ENCODE data around the gene PGR. TPM values are rescaled to one million over a fixed set of nuclear protein-coding genes. Genes with fewer than 3 reads are reported as not detected.

PGR gene
- total RNA-seq: 0.04 TPM in 1 of 2 replicates, not detected in the other
- 0.18 TPM in 1 of 2 replicates, not detected in the other for polyA plus RNA-seq

DNA sequence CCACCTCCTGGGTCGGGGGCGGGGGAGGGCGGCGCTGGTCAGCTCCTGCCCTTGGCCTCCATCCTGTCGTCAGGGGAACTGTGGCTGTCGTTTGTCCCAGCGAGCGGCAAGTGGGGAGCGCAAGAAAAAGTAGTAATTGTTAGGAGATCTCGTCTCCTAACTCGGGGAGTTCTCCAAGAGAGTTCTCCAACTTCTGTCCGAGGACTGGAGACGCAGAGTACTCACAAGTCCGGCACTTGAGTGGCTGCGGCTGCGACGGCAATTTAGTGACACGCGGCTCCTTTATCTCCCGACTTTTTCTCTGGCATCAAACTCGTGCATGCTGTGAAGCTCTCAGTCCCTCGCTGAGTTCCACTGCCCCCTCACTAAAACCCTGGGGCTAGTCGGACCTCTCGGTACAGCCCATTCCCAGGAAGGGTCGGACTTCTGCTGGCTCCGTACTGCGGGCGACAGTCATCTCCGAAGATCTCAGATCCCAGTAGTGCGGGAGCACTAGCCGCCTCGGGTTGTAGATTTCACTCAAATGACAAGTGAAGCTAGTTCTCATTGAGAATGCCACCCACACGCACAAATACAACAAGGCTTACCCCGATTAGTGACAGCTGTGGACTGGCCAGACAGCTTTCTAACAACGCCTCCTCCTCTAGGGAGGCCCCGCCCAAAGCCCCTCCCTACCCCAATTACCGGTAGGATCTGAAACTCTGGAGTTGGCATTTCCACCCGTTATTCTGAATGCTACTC lies at the start of gene PGR:
PGR (minus strand) TSS at position 611 of the 741 bp plus-strand sequence. CDS start 743 bp downstream, outside the sequence.
- Histone ChIP-seq H3K27me3 (peaks cover 98% of the 10 kb centered on the region), H3K4me3 (peak within 1 kb of the TSS; percentile 17), H3K27ac (no peak within 1 kb of the TSS), H3K9me3 (ENCODE audit: low read depth) (no peaks in the 10 kb centered on the region), H3K36me3 (no peaks in the 10 kb centered on the region), H3K4me1 (ENCODE audit: low read depth) (no peaks in the 10 kb centered on the region)
- TF ChIP-seq, protein P1, sequence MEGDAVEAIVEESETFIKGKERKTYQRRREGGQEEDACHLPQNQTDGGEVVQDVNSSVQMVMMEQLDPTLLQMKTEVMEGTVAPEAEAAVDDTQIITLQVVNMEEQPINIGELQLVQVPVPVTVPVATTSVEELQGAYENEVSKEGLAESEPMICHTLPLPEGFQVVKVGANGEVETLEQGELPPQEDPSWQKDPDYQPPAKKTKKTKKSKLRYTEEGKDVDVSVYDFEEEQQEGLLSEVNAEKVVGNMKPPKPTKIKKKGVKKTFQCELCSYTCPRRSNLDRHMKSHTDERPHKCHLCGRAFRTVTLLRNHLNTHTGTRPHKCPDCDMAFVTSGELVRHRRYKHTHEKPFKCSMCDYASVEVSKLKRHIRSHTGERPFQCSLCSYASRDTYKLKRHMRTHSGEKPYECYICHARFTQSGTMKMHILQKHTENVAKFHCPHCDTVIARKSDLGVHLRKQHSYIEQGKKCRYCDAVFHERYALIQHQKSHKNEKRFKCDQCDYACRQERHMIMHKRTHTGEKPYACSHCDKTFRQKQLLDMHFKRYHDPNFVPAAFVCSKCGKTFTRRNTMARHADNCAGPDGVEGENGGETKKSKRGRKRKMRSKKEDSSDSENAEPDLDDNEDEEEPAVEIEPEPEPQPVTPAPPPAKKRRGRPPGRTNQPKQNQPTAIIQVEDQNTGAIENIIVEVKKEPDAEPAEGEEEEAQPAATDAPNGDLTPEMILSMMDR (IDR thresholded peaks at IDR 0.05; ENCODE audit: low read depth, low read length): no peak
- peak in 1 of 2 donors; percentile 41 for DNase-seq (ENCODE audit: low read depth in 1 of 2, low spot score in 1 of 2)

DNA sequence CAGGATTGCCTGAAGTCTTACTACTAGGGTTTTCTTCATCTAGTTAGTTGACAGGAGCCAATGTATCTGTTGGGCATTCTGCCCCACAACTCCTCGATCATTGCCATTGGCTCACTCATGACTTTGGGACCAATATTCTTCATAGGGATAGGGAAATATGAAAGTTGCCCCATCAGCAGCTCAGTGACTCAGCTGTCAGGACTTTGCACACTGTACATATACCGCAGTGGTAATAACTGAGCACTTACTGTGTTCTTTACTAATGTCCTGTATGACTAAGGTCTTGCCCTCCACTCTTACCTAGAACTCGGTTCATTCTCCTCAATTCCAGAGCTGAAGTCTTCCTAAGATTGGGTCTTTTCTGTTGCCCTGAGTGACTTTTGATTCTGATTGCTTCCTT lies 46.8 kb upstream of the PGR start:
- DNase-seq (ENCODE audit: low read depth in 1 of 2, low spot score in 1 of 2): no peak
- H3K9me3 ChIP-seq (ENCODE audit: low read depth): no peaks in the 10 kb centered on the region
- H3K4me1 ChIP-seq (ENCODE audit: low read depth): no peaks in the 10 kb centered on the region
- no peak overlapping the region for H3K27ac ChIP-seq
- no peaks in the 10 kb centered on the region for H3K36me3 ChIP-seq
- no peak overlapping the region for H3K4me3 ChIP-seq
- H3K27me3 ChIP-seq: no peaks in the 10 kb centered on the region
- TF ChIP-seq, protein P1 (IDR thresholded peaks at IDR 0.05; ENCODE audit: low read depth, low read length): no peak

DNA sequence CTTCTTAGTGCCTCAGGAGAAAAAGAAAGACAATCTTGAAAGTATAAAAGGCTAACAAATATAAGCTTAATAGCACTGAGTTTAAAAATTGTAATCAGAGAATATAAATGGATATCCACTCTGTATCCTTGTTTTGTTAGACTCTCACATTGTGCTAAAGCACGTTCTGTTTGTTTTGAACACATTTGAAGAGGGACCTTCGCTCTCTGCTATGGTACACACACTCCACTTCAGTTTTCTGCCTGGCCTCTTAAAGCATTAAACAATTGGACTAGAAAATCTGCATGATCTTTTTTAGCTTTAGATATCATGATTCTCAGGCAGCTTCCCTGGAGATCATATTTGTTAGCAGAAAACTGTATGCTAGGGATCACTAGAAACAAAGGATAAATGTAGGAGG lies 40.3 kb upstream of the PGR start:
- DNase-seq (ENCODE audit: low read depth in 1 of 2, low spot score in 1 of 2): no peak
- TF ChIP-seq, protein P1 (IDR thresholded peaks at IDR 0.05; ENCODE audit: low read depth, low read length): no peak
- no peak overlapping the region for H3K4me3 ChIP-seq
- H3K9me3 ChIP-seq (ENCODE audit: low read depth): no peaks in the 10 kb centered on the region
- no peak overlapping the region for H3K27ac ChIP-seq
- H3K4me1 ChIP-seq (ENCODE audit: low read depth): no peaks in the 10 kb centered on the region
- no peaks in the 10 kb centered on the region for H3K36me3 ChIP-seq
- no peaks in the 10 kb centered on the region for H3K27me3 ChIP-seq

DNA sequence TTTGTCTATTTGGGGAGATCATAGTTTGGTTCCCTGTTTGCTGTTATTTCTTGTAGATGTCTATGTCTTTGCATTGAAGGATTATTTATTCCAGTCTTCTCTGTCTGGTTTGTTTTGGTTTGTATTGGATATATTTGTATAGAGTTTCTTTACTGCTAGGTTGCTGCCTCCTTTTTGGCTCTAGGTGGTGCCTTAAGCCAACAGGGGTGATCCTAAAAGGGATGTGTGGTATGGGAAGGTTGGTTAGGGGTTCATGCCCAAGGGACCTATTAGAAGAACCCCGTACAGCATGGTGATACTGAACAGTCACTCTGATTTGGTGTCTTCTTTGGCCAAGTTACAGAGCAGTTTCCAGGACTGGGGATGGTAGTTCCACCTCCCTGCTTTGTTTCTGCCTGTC lies 36.4 kb upstream of the PGR start:
- no peaks in the 10 kb centered on the region for H3K9me3 ChIP-seq (ENCODE audit: low read depth)
- H3K27ac ChIP-seq: no peak overlapping the region
- no peak overlapping the region for H3K4me3 ChIP-seq
- DNase-seq (ENCODE audit: low read depth in 1 of 2, low spot score in 1 of 2): no peak
- no peaks in the 10 kb centered on the region for H3K36me3 ChIP-seq
- no peaks in the 10 kb centered on the region for H3K4me1 ChIP-seq (ENCODE audit: low read depth)
- TF ChIP-seq, protein P1 (IDR thresholded peaks at IDR 0.05; ENCODE audit: low read depth, low read length): no peak
- no peaks in the 10 kb centered on the region for H3K27me3 ChIP-seq

DNA sequence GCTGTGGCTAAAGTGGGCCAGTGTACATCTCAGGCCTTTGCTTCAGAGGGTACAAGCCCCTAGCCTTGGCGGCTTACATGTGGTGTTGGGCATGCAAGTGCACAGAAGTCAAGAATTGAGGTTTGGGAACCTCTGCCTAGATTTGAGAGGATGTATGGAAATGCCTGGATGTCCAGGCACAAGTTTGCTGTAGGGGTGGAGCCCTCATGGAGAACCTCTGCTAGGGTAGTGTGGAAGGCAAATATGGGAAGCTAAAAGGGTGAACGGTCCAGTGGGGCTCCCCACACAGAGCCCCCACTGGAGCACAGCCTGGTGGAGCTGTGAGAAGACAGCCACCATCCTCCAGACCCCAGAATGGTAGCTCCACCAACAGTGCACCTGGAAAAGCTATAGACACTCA lies 28.5 kb upstream of the PGR start:
- no peak for DNase-seq (ENCODE audit: low read depth in 1 of 2, low spot score in 1 of 2)
- no peaks in the 10 kb centered on the region for H3K27me3 ChIP-seq
- no peak overlapping the region for H3K4me3 ChIP-seq
- H3K27ac ChIP-seq: no peak overlapping the region
- H3K9me3 ChIP-seq (ENCODE audit: low read depth): no peaks in the 10 kb centered on the region
- TF ChIP-seq, protein P1 (IDR thresholded peaks at IDR 0.05; ENCODE audit: low read depth, low read length): no peak
- H3K4me1 ChIP-seq (ENCODE audit: low read depth): no peaks in the 10 kb centered on the region
- H3K36me3 ChIP-seq: no peaks in the 10 kb centered on the region
